ENCODE measurements around the gene PDE8B. TPM values are rescaled to one million over a fixed set of nuclear protein-coding genes. Genes with fewer than 3 reads are reported as not detected.

The PDE8B gene
- total and polyA plus RNA-seq, 2 donors (not counting 1 experiment from before 2014, with no cell fraction given), result 0.07 TPM; not detected in 1

GRCh38 chr5:77302653-77303052 is 92.2 kb downstream of the PDE8B start:
- 89% methylated on average over 3 of the region's 3 CpGs for WGBS (ENCODE audit: insufficient coverage)
- ATAC-seq (ENCODE audit: low read depth), result no peak

GRCh38 chr5:77304388-77304787 is 93.9 kb downstream of the PDE8B start:
- Histone ChIP-seq H3K4me2 (replicated peaks; ENCODE audit: low read depth, low read length, poor library complexity, severe bottlenecking) (no peak overlapping the region), H3K79me2 (ENCODE audit: control insufficient read depth, insufficient read depth, low read length) (no peaks in the 10 kb centered on the region), H3K4me3 (ENCODE audit: control extremely low read depth in 1 of 5, extremely low read depth in 1 of 5, insufficient read depth in 1 of 5, low read depth in 2 of 5, low read length in 4 of 5) (no peak overlapping the region), H3K9ac (ENCODE audit: low read length) (no peak overlapping the region), H3K27me3 (replicated peaks in 1 of 4; ENCODE audit: control extremely low read depth in 1 of 4, control insufficient read depth in 3 of 4, insufficient read depth in 4 of 4, low read length in 3 of 4) (no peaks in the 10 kb centered on the region), H4K20me1 (ENCODE audit: control insufficient read depth, insufficient read depth, low read length, poor library complexity, severe bottlenecking) (no peaks in the 10 kb centered on the region), H3K27ac (ENCODE audit: low read length in 2 of 2) (no peak overlapping the region), H3K36me3 (replicated peaks in 1 of 2; ENCODE audit: control extremely low read depth in 1 of 2, control insufficient read depth in 1 of 2, extremely low read depth in 1 of 2, insufficient read depth in 2 of 2, low read length in 1 of 2) (no peaks in the 10 kb centered on the region), H3K4me1 (ENCODE audit: control insufficient read depth in 2 of 2, insufficient read depth in 2 of 2, low read length in 2 of 2) (no peaks in the 10 kb centered on the region), H2AFZ (ENCODE audit: insufficient read depth, low read depth, low read length, poor library complexity, severe bottlenecking) (no peak overlapping the region), H3K9me3 (ENCODE audit: control extremely low read depth in 1 of 3, control insufficient read depth in 2 of 3, insufficient read depth in 1 of 3, low read length in 2 of 3) (no peaks in the 10 kb centered on the region)
- WGBS (ENCODE audit: insufficient coverage), result no CpG with 5 or more reads among the region's 1 CpG
- no peaks in the 10 kb centered on the region for H3K27me3 Mint-ChIP-seq
- no peak for ATAC-seq (ENCODE audit: low read depth)
- ChIA-PET POLR2A (no interaction called here), CTCF (no interaction called here)
- intact Hi-C loops (cut with micrococcal nuclease), result no loop called here
- H3K27ac Mint-ChIP-seq, result no peak overlapping the region
- H3K4me1 Mint-ChIP-seq, result peaks cover 2% of the 10 kb centered on the region
- no peaks in the 10 kb centered on the region for H3K9me3 Mint-ChIP-seq (ENCODE audit: insufficient read depth)
- DNase-seq, result no peak
- TF ChIP-seq EZH2 (IDR thresholded peaks at IDR 0.05; ENCODE audit: borderline replicate concordance, insufficient read depth, low read depth, low read length, poor library complexity, severe bottlenecking), result no peak
- H3K4me3 Mint-ChIP-seq, result no peak overlapping the region

More at GRCh38 chr5:77302653-77303052, 92.2 kb downstream of the PDE8B start:
- H3K4me1 Mint-ChIP-seq, result peaks cover 2% of the 10 kb centered on the region
- H3K4me1 ChIP-seq (ENCODE audit: control insufficient read depth in 2 of 2, insufficient read depth in 2 of 2, low read length in 2 of 2), result no peaks in the 10 kb centered on the region
- no peak overlapping the region for H3K27ac Mint-ChIP-seq
- H3K9me3 ChIP-seq (ENCODE audit: control extremely low read depth in 1 of 3, control insufficient read depth in 2 of 3, insufficient read depth in 1 of 3, low read length in 2 of 3), result no peaks in the 10 kb centered on the region
- intact Hi-C loops (cut with micrococcal nuclease), result no loop called here
- no peaks in the 10 kb centered on the region for H3K27me3 Mint-ChIP-seq
- no peak overlapping the region for H3K4me2 ChIP-seq (replicated peaks; ENCODE audit: low read depth, low read length, poor library complexity, severe bottlenecking)
- H3K27me3 ChIP-seq (replicated peaks in 1 of 4; ENCODE audit: control extremely low read depth in 1 of 4, control insufficient read depth in 3 of 4, insufficient read depth in 4 of 4, low read length in 3 of 4), result no peaks in the 10 kb centered on the region
- ChIA-PET CTCF (no interaction called here), POLR2A (no interaction called here)
- no peak overlapping the region for H3K4me3 ChIP-seq (ENCODE audit: control extremely low read depth in 1 of 5, extremely low read depth in 1 of 5, insufficient read depth in 1 of 5, low read depth in 2 of 5, low read length in 4 of 5)
- no peak overlapping the region for H3K27ac ChIP-seq (ENCODE audit: low read length in 2 of 2)
- H2AFZ ChIP-seq (ENCODE audit: insufficient read depth, low read depth, low read length, poor library complexity, severe bottlenecking), result no peak overlapping the region
- no peaks in the 10 kb centered on the region for H3K36me3 ChIP-seq (replicated peaks in 1 of 2; ENCODE audit: control extremely low read depth in 1 of 2, control insufficient read depth in 1 of 2, extremely low read depth in 1 of 2, insufficient read depth in 2 of 2, low read length in 1 of 2)
- no peaks in the 10 kb centered on the region for H3K79me2 ChIP-seq (ENCODE audit: control insufficient read depth, insufficient read depth, low read length)
- H3K9me3 Mint-ChIP-seq (ENCODE audit: insufficient read depth), result no peaks in the 10 kb centered on the region
- H4K20me1 ChIP-seq (ENCODE audit: control insufficient read depth, insufficient read depth, low read length, poor library complexity, severe bottlenecking), result no peaks in the 10 kb centered on the region
- no peak overlapping the region for H3K4me3 Mint-ChIP-seq
- no peak for TF ChIP-seq CTCF (IDR thresholded peaks at IDR 0.05)
- no peak for TF ChIP-seq EZH2 (IDR thresholded peaks at IDR 0.05; ENCODE audit: borderline replicate concordance, insufficient read depth, low read depth, low read length, poor library complexity, severe bottlenecking)
- no peak for DNase-seq
- no peak overlapping the region for H3K9ac ChIP-seq (ENCODE audit: low read length)
